ENCODE results near the gene SNRNP35. TPM values are rescaled to one million over a fixed set of nuclear protein-coding genes. Genes with fewer than 3 reads are reported as not detected.
"Not testable (repeated sequence)": the region's sequence is repeated elsewhere in the genome, so short reads cannot be mapped to it uniquely, and the experiment has no call there.

The SNRNP35 gene
- total RNA-seq, 1 donor from 2014 or later, result 26.4 TPM

DNA sequence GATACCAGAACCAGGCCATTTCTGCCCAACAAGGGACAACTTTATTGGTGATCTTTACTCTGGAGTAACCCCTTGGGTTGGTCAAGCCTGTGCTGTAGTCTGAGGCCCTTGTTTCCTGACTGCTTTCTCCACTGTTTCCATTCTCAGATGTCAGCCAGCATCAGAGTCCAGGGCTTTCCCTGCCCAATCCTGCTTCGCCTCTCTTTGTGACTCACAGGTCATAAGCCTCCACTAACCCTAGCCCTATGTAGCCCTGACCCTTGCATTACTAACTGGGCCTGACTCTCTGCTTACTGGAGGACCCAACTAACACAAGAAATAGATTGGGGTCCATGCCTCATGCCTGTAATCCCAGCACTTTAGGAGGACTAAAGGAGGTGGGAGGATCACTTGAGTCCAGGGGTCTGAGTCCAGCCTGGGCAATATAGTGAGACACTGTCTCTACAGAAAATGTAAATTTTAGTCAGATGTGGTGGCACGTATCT, 8.6 kb upstream of the SNRNP35 start:
- no peak for DNase-seq

DNA sequence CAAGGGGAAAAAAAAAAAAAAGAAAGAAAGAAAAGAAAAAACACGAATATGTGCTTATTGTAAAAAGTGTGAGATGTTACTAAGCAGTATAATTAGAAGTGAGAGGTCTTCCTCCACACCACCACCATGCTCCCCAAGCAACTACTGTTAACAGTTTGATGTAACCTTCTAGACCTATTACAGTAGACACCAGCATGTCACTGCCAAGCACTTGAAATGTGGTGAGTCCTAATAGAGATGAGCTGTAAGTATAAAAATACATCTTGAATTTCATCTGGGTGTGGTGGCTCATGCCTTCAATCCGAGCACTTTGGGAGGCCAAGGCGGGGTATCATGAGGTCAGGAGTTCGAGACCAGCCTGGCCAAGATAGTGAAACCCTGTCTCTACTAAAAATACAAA, 8.1 kb upstream of the SNRNP35 start:
- no peak for DNase-seq

DNA sequence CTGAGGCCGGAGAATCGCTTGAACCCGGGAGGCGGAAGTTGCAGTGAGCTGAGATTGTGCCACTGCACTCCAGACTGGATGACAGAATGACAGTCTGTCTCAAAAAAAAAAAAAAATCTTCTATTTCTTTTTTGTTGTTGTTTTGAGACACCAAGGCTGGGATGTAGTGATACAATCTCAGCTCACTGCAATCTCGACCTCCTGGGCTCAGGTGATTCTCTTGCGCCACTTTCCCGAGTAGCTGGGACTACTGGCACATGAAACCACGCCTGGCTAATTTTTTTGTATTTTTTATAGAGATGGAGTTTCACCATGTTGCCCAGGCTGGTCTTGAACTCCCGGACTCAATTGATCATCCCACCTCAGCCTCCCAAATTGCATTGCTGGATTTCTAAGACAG, 7.3 kb upstream of the SNRNP35 start:
- no peak for DNase-seq

DNA sequence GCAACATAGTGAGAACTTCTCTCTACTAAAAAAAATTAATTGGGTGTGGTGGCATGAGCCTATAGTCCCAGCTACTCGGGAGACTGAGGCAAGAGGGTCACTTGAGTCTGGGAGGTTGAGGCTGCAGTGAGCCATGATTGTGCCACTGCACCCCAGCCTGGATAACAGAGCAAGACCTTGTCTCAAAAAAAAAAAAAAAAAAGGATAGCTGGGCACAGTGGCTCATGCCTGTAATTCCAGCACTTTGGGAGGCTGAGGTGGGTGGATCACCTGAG, 5.7 kb upstream of the SNRNP35 start:
- not testable (repeated sequence) for DNase-seq

DNA sequence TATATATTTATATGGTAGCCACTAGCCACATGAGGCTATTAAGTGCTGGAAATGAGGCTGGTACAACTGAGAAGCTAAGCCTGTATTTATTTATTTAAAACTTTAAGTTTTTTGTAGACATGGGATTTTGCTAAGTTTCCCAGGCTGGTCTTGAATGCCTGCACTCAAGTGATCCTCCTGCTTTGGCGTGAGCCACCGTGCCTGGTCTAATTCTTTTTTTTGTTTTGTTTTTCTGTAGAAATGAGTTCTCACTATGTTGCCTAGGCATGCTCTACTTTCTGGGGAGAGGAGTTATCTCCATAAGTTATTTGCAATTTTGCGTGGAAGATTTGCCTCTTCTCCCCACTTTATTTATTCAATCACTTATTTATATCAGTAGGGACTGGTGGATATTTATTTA, 4.8 kb upstream of the SNRNP35 start:
- peak; percentile 40 for DNase-seq

DNA sequence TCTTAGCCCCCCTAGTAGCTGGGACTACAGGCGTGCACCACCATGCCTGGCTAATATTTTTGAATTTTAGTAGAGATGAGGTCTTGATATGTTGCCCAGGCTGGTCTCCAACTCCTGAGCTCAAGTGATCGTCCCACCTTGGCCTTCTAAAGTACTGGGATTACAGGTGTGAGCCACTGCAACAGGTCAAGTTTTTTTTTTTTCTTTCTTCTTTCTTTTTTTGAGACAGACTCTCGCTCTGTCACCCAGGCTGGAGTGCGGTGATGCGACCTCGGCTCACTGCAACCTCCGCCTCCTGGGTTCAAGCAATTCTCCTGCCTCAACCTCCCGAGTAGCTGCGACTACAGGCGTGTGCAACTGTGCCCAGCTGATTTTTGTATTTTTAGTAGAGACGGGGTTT, 5.2 kb downstream of the SNRNP35 start:
- DNase-seq, result not testable (repeated sequence)

DNA sequence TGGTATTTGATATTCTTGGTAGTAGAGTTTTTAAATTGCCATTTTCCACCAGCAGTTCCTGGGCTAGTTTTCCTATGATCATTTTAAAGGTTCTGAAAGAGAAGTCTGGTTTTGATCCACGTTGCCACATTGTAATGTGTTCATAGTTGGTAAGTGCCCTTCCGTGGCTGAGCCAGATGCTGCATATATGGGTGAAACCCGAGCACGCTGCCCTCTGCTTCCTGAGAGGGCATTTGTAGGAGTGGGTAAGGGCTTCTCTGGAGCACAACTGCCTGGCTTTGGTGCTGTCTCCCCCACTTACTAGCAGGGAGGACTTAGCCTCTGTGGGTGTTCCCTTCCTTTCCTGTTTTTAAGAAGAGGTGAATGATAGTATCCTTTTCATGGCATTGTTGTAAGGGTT, 7.1 kb downstream of the SNRNP35 start:
- DNase-seq, result no peak

DNA sequence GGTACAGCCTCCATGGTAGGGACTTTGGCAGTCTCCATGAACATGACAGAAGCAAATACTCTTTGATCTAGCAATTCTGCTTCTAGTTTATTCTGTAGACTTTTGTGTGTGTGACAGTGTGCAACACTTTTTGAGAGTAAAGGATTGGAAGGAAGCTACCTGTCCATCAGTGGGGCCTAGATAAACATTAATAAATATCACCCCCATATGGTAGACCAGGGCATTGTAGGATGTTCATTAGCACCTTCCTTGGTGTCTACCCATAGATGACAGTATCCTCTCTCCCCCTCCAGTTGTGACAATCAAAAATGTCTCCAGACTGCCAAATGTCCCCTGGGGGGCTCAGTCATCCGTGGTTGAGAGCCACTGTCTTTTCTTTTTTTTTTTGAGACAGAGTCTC, 10.8 kb downstream of the SNRNP35 start:
- no peak for DNase-seq

DNA sequence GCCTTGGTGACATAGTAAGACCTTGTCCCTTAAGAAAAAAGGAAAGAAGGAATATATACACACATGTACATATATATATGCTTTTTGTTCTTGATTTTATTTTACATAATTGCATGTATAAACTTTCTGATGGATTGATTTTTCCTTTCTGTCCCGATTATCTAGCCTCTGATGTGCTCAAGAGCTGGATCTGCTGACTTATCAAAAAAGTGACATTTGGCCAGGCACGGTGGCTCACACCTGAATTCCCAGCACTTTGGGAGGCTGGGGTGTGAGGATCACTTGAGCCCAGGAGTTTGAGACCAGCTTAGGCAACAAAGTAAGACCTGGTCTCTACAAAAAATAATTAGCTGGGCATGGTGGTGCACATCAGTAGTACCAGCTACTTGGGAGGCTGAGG, 12.0 kb downstream of the SNRNP35 start:
- DNase-seq, result no peak

DNA sequence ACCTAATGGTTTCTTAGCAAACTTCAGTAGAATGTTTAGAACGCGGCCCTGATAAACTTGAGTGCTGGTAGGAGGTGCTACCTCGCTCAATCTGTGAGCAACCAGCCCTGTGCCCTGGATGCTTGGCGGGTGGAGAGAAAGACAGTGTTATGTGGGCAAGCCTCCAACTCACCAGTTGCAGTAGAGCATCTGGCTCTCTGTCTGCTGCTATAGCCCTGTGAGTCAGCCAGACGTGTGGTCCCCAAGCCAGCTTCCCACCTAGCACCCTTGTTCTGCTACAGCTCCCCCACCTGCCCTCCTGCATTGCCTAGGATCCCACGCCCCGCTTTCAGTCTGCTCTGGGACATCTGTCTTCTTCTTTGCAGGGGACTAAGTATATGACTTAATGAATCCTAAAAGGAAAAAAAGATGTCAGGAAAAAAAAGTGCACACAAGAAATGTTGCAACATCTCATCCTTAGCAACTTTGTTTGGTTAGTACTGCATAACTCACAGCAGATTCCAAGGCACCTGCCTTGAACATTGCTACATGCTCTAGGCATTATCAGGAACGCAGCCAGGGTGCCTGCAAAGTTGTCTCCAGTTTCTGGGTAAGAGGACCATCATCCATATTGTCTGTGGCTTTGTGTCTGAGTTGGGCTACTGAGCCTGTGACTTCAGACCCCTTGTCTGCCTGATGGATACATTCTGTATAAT, 13.6 kb downstream of the SNRNP35 start:
- DNase-seq, result no peak

DNA sequence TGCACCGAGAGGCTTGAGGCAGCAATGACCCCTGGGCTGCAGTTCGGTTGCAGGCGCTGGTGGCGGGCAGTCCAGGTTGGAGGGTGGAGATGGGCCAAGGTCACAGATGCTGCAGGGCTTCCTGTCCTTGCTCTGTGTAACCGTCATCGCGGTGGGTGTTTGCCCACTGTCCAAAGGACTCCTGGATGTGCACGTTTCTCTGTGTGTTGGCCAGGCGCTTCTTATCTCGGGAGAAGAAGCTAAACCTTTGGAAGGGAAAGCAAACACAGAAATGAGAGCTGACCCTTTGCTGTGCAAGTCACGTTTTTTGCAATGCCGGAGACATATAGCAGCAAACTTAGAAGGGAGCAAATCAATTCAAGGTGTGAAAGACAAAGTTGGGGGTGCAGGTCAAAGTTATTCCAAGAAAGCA, 14.5 kb downstream of the SNRNP35 start:
- no peak for DNase-seq

DNA sequence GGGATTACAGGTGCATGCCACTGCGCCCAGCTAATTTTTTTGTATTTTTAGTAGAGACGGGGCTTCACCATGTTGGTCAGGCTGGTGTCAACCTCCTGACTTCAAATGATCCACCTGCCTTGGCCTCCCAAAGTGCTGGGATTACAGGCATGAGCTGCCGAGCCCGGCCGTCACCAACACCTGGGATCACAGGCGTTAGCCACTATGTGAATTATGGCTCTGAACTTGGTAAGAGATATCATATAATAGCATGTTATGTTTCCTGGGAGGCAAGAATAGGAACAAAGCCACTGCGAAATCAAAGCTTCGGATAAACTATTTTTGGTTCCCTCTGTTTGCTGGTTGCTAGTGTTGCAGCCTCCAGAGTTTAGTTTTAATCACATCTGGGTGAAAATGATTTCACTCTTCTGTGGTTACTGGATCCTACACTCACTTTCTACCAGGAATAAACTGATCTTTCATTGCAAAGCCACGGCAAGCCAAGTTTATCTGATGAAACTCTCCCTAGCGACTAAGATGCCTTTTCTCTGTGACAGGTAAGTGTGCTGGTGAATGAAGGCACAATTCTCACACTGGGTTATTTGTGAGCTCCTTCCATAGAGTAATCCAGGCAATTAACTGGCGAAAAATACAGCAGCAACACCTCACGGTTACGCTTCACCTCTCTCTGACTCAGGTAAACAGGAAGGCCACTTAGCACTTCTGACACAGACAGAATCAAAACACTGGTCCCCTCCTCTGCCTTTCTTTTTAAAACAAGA, 16.7 kb downstream of the SNRNP35 start:
- DNase-seq, result no peak

DNA sequence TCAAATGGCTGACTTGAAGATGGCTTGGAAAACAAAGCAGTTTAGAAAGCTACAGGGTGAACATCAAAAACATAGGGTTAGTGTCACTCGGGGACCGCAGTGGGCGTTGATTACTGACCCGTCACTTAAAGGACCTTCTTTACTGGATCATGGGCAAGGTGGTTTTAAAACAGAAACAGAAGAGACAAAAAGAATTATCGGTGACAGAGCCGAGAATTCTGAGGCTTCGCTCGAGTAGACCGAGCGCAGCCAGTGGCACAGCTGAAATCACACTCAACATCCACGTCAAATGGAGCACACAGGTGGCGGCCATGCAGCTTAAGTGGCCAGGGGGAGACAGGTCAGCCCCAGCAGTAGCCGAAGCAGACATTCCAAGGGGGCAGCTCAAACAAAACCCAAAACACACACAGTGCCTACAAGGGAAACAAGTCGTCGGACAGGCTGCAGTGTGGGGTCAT, 17.3 kb downstream of the SNRNP35 start:
- no peak for DNase-seq

DNA sequence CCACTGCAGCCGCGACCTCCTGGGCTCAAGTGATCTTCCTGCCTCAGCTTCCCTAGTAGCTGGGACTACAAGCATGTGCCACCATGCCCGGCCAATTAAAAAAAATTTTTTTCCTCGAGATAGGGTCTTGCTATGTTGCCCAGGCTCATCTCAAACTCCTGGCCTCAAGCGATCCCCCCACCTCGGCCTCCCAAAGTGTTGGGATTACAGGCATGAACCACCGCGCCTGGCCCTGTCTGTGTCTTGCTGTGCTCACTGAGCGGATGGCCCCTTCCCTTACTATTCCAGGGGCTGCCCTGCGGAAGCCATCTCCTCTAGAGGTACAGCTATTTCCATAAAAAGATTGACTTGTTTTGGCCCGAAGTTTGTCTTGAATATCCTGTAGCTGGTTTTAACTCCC, 20.1 kb downstream of the SNRNP35 start:
- no peak for DNase-seq

DNA sequence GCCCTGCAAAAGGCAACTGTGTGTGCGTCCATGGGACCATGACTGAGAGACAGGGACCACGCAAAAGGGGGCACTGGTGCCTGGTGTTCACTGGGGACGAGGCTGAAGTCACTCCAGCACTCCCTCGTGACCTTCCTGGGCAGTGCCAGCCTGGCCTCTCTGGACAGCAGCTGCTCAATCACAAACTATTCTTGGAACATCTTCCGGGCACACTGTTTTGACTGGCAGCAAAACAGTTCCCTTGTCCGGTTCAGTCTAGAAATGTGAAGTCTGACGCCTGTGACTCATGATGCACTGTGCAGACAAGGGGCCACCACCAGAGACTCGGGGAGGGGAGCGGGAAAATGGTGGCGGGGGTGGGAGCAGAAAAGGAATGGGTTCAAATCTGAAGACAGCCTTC, 20.8 kb downstream of the SNRNP35 start:
- peak; percentile 59 for DNase-seq

DNA sequence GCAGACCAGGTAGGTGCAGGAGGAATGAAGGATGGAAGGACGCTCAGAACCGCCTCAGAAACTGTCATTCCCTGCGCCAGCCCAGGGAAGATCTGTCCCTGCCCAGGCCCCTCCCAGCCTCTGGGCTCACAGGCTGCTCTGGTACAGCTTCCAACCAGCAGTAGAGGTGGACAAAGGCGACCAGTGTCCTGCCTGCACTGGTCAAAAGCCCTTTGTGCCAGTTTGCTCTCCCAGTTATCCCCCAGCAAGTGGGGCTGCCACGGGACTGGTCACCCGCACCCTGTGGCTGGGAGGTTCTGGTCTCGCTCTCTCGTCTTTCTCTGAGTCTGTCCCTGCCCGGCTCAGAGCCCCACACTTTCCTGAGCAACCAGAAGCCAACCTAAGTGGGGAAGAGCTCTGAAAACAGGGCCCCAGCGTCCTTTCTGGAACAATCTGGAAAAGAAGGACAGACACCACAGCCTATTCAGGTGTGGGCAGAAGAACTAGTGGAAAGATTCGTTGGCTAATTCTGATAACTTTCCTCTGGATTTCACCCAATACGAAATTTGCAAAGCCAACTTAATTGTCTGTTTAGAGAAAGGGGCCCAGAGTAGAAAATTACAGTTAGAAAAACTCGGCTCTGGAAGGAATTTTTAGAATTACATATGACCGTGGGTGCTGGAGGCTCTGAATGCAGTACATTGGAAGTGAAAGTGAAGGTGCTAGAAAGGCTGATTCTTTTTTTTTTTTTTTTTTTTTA, 21.7 kb downstream of the SNRNP35 start:
- DNase-seq, result no peak

DNA sequence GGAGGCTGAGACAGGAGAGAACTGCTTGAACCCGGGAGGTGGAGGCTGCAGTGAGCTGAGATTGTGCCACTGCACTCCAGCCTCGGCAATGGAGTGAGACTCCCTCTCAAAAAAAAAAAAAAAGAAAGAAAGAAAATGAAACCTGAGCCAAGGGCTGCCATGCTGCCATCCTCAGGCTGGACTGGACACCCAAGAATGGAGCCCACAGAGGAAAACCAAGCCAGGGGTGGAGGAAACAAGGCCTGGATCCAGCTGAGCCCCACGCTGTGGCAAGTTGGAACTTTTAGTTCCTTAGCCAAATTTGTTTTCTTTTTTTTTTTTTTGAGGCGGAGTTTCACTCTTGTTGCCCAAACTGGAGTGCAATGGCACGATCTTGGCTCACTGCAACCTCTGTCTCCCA, 23.3 kb downstream of the SNRNP35 start:
- not testable (repeated sequence) for DNase-seq

DNA sequence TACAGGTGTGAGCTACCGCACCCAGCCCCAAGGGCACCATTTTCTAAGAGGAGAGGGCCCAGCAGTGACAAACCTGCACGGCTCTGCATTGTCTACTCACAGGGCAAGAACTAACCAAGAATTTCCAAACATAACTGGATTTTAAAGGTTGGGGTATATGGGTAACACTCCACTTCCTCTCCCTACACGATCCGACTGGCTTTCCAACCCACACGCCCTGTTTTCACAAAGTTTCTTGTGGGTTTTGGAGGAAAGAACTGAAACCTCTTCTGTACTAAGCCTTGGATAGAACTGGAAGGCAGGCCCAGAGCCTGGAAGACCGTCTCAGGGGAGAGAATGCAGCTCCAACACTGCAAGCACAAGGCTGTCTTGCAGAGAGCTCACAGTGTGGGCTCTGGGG, 24.9 kb downstream of the SNRNP35 start:
- DNase-seq, result no peak

DNA sequence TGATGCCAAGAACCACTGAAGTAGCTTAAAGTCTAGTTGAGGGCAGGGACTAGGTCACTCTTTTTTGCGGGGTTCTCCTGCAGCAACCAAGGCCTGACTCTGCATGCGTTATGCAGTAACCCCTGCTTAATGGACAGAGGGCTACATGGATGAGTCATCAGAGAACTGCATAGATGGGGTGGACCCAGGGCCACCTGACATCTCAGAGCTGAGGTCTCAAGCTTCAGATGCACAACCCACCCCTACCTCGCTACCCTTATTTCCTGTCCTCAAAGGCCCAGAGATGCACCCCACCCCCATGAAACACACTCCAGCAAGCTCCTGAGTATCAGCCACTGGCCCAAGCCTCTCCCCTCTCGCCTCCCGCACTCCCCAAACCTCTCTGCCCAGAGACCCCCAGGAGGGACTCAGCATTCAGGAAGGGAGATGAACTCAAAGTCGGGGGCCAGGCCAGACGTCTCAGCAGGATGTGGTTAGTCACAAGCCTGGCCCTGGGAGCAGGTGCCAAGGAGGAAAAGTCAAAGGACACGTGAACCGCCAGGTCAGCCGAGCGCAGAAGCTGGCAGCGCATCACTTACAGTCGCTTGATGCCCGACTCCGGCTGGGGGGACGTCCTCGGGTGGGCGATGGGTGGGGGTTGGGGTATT, 25.8 kb downstream of the SNRNP35 start:
- no peak for DNase-seq

DNA sequence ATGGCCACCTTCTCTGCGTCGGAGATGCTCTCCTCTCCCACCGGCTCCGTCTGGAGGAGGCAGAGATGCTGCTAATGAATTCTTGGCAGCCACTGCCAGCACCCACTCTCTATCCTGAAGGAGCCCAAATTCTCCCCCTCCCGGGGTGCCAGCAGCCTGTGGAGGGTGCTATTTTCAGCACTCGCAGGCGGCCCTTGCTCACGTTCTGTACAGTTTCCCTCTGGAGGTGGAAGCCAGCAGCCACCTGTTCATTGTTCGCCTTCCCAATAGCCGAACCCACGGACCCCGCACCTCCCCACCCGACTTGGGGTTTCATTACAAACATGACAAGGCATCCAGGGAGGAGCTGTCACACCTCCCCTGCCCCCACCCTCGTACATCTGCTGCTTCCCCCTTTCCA, 27.8 kb downstream of the SNRNP35 start:
- DNase-seq, result no peak

DNA sequence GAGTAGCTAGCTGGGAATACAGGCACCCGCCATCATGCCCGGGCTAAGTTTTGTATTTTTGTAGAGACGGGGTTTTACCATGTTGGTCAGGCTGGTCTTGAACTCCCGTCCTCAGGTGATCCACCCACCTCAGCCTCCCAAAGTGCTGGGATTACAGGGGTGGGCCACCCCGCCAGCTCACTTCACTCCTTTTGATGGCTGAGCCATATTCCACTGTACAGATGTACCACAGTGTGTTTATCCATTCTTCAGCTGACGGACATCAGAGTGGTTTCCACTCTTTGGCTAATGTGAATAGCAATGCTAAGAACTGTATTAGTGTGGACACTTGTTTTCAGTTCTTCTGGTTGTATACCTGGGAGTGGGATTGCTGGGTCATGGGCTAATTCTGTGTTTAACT, 29.5 kb downstream of the SNRNP35 start:
- DNase-seq, result no peak

DNA sequence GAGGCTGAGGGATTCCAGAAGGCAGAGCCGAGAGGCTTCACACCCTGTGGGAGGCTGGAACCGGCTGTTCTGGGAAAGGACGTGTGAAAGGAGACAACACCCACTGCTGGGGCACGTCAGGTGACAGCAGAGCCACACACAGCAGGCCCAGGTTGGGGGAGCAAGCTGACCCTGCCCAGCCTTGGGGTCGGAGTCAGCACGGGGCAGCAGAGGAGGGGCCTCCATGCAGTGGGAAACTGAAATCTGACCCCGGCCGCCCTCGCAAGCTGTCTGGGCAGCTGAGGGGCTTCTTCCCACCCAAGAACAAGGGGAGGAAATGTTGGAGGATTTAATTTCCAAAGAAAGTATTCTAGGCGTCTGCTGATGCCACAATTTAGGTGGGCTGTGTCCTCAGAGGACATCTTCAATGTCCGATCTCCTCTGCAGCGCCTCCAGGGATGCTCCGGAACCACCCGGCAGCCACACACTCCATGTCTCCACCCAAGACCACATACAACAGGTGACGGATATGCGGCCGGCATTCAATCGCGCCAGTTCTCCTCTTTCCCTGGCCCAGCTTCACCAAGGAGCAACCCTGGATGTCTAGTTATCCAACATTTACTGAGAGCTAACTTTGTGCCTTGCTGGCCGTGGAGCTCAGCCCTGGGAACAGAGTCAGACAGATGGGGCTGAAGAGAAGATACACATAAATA, 30.7 kb downstream of the SNRNP35 start:
- DNase-seq, result peak; percentile 52

Measured in tongue (tissue), 2 donors.